Measurements from ENCODE around the gene ACE2. TPM values are rescaled to one million over a fixed set of nuclear protein-coding genes. Genes with fewer than 3 reads are reported as not detected.

The ACE2 gene
- polyA plus RNA-seq, 1 donor from 2014 or later, result 0.64 TPM

- Histone ChIP-seq H3K9ac (ENCODE audit: low read length) (no peak overlapping the region), H3K79me2 (replicated peaks; ENCODE audit: insufficient read depth, low read length) (no peaks in the 10 kb centered on the region), H4K20me1 (ENCODE audit: insufficient read depth) (no peaks in the 10 kb centered on the region), H3K4me2 (ENCODE audit: low read length) (no peak overlapping the region), H2AFZ (ENCODE audit: low read depth, low read length) (no peak overlapping the region), H3K9me3 (ENCODE audit: low read length) (no peaks in the 10 kb centered on the region), H3K27me3 (ENCODE audit: insufficient read depth, low read depth, low read length) (no peaks in the 10 kb centered on the region), H3K9me2 (ENCODE audit: insufficient read depth, low read length) (no peaks in the 10 kb centered on the region), H3F3A (ENCODE audit: insufficient read depth, low read length, poor library complexity, severe bottlenecking) (no peaks in the 10 kb centered on the region), H3K36me3 (ENCODE audit: insufficient read depth, low read length) (no peaks in the 10 kb centered on the region), H3K27ac (ENCODE audit: low read length) (no peak overlapping the region), H3K4me3 (ENCODE audit: low read length) (no peak overlapping the region)
- TF ChIP-seq TAF1 (IDR thresholded peaks at IDR 0.05; ENCODE audit: low read depth) (no peak), EZH2 (IDR thresholded peaks at IDR 0.05; ENCODE audit: borderline replicate concordance, insufficient read depth, low read length, poor library complexity, severe bottlenecking) (no peak), REST (IDR thresholded peaks at IDR 0.05; ENCODE audit: borderline replicate concordance) (no peak), RAD21 (conservative IDR thresholded peaks at IDR 0.05) (no peak), CTCF (IDR thresholded peaks at IDR 0.05; ENCODE audit: poor library complexity, severe bottlenecking) (no peak), EP300 (conservative IDR thresholded peaks at IDR 0.05; ENCODE audit: poor library complexity, severe bottlenecking) (no peak), SMC3 (conservative IDR thresholded peaks at IDR 0.05; ENCODE audit: poor library complexity) (no peak), MXI1 (conservative IDR thresholded peaks at IDR 0.05; ENCODE audit: poor library complexity, severe bottlenecking) (no peak), POLR2AphosphoS5 (IDR thresholded peaks at IDR 0.05) (no peak)
These were observed 76.3 kb downstream of the ACE2 start for GRCh38 chrX:15524417-15524816.

GRCh38 chrX:15523088-15523487, 77.7 kb downstream of the ACE2 start:
- no peaks in the 10 kb centered on the region for H3K9me2 ChIP-seq (ENCODE audit: insufficient read depth, low read length)
- H3K36me3 ChIP-seq (ENCODE audit: insufficient read depth, low read length), result no peaks in the 10 kb centered on the region
- no peak overlapping the region for H3K27ac ChIP-seq (ENCODE audit: low read length)
- H3F3A ChIP-seq (ENCODE audit: insufficient read depth, low read length, poor library complexity, severe bottlenecking), result no peaks in the 10 kb centered on the region
- H3K9me3 ChIP-seq (ENCODE audit: low read length), result no peaks in the 10 kb centered on the region
- no peak overlapping the region for H3K4me2 ChIP-seq (ENCODE audit: low read length)
- H2AFZ ChIP-seq (ENCODE audit: low read depth, low read length), result no peak overlapping the region
- H3K4me3 ChIP-seq (ENCODE audit: low read length), result no peak overlapping the region
- no peak overlapping the region for H3K9ac ChIP-seq (ENCODE audit: low read length)
- TF ChIP-seq EZH2 (IDR thresholded peaks at IDR 0.05; ENCODE audit: borderline replicate concordance, insufficient read depth, low read length, poor library complexity, severe bottlenecking) (no peak), REST (IDR thresholded peaks at IDR 0.05; ENCODE audit: borderline replicate concordance) (no peak), RAD21 (conservative IDR thresholded peaks at IDR 0.05) (no peak), EP300 (conservative IDR thresholded peaks at IDR 0.05; ENCODE audit: poor library complexity, severe bottlenecking) (no peak)
- no peaks in the 10 kb centered on the region for H4K20me1 ChIP-seq (ENCODE audit: insufficient read depth)
- no peaks in the 10 kb centered on the region for H3K79me2 ChIP-seq (replicated peaks; ENCODE audit: insufficient read depth, low read length)
- no peaks in the 10 kb centered on the region for H3K27me3 ChIP-seq (ENCODE audit: insufficient read depth, low read depth, low read length)

All from neural cell (in vitro differentiated cells).